Erythroblast (primary cell): ENCODE measurements around the gene LSS.

Source experiments
- DNase-seq, 2 experiments: peaks; one replicate each; lab custom pipeline; 2025; lab: John Stamatoyannopoulos, UW
- GATA1 ChIP-seq: IDR thresholded peaks from 2 replicates; pipeline ENCODE4 v1.6.1; 2011; ENCODE audit warnings: low read depth, mild to moderate bottlenecking, control low read depth, low read length, moderate library complexity
- POLR2A ChIP-seq: IDR thresholded peaks from 2 replicates; pipeline ENCODE4 v1.6.1; 2011; ENCODE audit warnings: mild to moderate bottlenecking, low read length

The LSS gene

GRCh38 chr21:46220275-46220810 is 8.2 kb downstream of the LSS start:
- DNase-seq: no peak
- TF ChIP-seq POLR2A: no peak
- no peak for TF ChIP-seq GATA1

GRCh38 chr21:46219591-46220239 is 8.9 kb downstream of the LSS start:
- no peak for DNase-seq
- TF ChIP-seq POLR2A (no peak), GATA1 (no peak)

GRCh38 chr21:46218906-46219590 is 9.5 kb downstream of the LSS start:
- TF ChIP-seq GATA1 (no peak), POLR2A (no peak)
- DNase-seq: no peak

- TF ChIP-seq POLR2A (no peak), GATA1 (no peak)
- no peak for DNase-seq
Measured at GRCh38 chr21:46217511-46218196, 10.9 kb downstream of the LSS start.

GRCh38 chr21:46216132-46216747 is 12.3 kb downstream of the LSS start:
- DNase-seq: no peak
- no peak for TF ChIP-seq GATA1
- no peak for TF ChIP-seq POLR2A

- DNase-seq: no peak
- TF ChIP-seq POLR2A (no peak), GATA1 (no peak)
Measured at GRCh38 chr21:46215436-46216131, 13.0 kb downstream of the LSS start.

GRCh38 chr21:46214478-46215340 is 13.9 kb downstream of the LSS start:
- no peak for DNase-seq
- TF ChIP-seq POLR2A (no peak), GATA1 (no peak)

- TF ChIP-seq GATA1 (no peak), POLR2A (no peak)
- no peak for DNase-seq
Measured at GRCh38 chr21:46213620-46214286, 14.8 kb downstream of the LSS start.

- no peak for TF ChIP-seq GATA1
- TF ChIP-seq POLR2A: no peak
- DNase-seq: no peak
Measured at GRCh38 chr21:46212721-46213484, 15.7 kb downstream of the LSS start.

- peak in 1 of 2 experiments; percentile 33 for DNase-seq
- TF ChIP-seq GATA1 (no peak), POLR2A (no peak)
Measured at GRCh38 chr21:46211786-46212720, 16.5 kb downstream of the LSS start.
